ENCODE data around the gene ATL1.

ATL1 gene

DNA sequence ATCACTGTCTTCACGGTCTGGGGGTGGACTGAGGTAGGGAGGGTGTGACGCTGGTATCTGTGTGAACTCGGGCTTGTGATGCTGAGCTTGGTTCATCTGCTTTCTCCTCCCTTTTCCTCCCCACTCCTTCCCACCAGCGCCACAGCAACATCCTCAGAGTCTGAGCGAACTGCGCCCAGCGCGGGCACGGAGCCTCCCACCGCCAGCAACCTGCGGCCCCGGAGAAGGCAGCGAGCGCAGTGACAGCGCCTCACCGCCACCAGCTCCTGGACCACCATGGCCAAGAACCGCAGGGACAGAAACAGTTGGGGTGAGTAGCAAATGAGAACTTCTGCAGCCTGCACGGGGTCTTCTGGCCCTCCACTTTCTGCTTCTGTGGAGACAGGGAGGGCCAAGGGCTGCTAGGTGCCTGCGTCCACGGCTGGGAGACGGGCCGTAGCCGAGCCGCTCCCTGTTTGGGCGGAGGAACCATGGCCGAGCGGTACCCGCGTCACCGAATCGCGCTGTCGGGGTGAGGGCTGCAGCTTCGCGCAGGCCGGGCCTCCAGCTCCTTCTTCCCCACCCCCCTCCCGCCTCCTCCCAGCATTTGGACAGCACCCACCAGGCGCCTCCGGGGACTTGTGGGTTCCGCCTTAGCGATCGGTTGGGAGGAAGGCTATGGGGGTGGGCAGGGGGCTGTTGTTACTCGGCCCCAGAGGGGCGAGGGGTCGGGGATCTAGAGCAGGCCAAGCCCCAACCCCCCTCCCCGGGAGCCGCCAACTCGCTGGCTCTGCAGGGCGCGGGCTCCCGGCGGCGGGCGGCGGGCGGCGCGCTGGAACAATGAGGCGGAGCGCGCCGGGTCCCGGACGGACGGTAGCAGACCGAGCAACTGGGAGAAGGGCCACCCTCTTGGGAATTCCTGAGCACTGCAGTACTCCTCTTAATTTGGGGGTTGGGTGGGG, at the start of gene ATL1:
Gene ATL1, plus strand, starts transcription at position 156 of the 941 bp plus-strand sequence. Its CDS starts 121 bp downstream, at position 277.
- DNase-seq (ENCODE audit: low spot score) = peak; percentile 52

DNA sequence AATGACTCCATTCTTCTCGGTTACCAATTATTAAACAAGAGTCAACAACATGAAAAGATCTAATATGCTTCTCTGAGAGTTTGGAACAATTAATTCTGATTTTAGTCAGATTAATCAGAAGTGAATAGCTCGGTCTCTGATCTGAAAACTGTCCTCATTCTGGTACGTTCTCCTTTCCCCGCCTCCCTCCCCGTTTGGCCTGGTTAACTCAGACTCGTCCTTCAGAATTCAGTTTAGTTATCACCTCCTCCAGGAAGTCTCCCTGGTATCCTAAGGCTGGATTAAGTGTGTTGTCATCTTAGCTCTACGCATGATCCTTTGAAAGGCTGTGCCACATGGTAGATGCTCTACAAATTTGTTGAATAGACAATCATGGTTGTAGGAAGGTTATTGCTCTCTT, 49.8 kb upstream of the ATL1 start:
- DNase-seq (ENCODE audit: low spot score) = no peak

DNA sequence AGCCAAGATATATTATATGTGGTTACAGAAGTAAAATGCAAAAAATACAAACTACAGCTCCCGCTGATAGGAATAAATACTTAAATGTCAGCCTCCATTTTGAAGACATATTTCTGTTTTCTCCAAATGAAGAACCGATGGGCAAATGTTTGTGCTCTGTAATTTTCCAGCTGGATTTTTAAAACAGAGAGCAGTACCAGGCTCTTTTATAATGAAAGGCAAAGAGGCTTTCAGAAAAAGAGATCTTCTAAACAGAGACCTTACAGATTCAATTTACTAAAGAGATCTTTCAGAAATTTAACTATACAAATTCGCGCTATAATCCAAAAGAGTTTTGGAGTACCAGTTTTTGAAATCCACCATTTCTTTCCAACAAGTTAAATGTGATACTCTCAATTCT, 47.5 kb upstream of the ATL1 start:
- no peak for DNase-seq (ENCODE audit: low spot score)

DNA sequence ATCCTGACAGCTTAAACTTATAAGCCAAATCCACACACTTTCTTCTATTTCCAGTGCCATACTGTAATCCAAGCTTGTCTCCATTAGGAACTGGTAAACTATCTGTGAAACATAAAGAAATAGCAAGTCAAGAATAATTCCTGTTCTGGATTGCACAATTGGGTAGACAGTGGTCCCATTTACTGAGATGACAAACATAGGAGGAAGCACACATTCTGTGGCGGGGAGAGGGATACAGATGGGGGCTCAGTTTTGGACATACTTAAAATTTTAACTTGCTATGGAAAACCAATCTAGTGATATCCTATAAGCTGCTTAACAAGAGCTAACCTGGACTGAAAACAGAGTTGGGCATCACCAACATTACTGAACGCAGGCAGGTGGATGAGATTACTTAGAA, 43.9 kb upstream of the ATL1 start:
- DNase-seq (ENCODE audit: low spot score) = no peak

DNA sequence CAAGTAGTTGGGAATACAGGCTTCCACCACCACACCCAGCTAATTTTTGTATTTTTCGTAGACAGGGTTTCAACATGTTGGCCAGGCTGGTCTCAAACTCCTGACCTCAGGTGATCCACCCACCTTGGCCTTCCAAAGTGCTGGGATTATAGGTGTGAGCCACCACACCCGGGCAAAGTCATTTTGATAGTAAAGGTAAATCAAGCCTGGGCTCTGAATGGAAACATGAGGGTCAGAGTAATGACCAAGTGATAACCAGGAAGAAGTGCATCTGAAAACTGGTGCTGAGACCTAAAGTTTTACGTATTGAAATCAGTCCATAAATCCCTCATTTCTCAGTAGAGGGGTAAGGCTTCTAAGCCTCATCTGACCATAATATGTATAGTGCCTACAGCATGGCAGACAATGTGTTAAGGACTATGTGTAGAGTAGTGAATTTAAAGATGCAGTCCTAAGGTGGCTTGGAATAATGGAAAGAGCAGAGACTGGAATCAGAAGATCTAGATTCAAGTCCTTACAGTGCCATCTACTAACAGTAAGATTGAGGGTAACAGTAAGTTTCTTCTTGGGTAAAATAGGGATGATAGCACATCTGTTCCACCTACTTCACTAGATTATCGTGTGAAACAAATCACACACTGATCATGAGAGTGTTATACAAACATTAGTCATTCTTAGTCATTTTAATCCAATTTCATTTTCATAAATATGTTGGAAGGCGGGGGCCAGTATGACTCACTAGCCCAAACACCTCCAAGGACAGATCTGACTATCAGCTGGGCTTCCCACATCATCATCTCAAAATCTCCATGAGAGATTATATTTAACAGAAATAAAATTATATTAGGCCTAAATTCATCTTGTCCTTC, 38.8 kb upstream of the ATL1 start:
- peak; percentile 76 for DNase-seq (ENCODE audit: low spot score)

DNA sequence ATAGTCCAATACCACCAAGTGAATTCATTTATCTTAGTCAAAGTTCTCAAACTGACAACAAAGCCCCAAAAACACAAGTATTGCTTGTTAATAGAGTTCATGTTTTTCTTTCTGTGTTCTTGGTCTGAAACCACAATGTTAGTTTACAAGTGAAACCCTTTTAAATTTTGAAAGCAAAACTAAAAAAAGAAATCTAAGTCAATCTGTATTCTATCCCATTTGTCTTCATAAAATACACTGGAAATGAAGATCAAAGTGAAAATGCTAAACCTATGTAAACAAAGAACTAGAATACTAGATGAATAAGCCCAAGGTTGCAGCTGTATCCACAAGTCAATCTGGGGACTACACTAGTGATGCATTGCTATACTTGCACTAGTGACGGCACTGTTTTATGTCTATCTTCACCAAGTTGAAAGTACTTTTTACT, 38.0 kb upstream of the ATL1 start:
- DNase-seq (ENCODE audit: low spot score) = peak; percentile 32

DNA sequence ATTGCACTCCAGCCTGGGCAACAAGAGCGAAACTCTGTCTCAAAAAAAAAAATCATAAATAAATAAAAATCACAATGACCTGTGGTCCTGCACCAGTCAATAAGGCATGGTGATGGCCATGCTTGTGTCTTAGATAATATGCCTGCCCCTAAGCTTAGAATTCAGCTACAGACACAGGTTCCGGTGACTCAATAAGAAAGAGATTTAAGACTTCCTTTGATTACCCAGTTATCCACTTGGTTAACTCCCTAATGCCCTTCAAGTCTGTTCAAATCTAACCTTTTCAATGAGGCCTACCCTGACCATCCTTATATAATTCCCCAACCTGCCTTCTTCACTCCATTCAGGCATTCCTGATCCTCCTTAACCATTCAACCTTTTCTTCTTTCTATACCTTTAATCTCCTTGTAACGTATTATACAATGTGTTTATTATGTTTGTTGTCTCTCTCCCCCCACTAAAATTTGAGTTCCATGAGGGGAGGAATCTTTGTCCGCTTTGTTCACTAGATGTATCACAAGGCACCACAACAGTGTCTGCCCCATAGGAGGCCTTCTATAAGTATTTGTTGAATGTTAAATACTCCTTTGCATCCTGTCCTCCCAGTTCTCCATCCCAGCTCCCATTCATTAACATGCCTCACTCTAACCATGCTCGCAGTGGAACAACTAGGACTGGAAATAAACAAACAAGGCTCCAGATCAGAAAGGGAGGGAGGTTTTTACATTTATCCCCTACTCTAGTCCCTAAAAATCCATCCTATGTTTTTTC, 36.5 kb upstream of the ATL1 start:
- DNase-seq (ENCODE audit: low spot score) = no peak

DNA sequence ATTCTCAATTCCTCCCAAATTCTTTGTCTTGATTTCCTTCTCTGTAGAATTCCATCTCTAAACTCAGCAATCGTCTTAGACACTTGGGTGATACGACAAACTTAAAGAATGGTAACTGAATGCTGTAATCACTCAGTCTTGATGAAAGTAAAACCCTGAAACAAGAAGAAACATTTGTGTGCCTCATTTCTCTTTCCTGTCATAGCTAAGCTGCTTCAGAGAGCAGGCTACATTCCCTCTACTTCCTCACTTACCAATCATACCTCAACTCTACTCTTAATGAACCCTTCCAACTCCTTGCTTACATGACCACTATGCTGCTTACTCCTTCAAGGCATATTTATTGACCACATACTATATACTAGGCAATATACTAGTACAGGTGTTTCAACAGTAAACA, 35.9 kb upstream of the ATL1 start:
- DNase-seq (ENCODE audit: low spot score) = no peak

DNA sequence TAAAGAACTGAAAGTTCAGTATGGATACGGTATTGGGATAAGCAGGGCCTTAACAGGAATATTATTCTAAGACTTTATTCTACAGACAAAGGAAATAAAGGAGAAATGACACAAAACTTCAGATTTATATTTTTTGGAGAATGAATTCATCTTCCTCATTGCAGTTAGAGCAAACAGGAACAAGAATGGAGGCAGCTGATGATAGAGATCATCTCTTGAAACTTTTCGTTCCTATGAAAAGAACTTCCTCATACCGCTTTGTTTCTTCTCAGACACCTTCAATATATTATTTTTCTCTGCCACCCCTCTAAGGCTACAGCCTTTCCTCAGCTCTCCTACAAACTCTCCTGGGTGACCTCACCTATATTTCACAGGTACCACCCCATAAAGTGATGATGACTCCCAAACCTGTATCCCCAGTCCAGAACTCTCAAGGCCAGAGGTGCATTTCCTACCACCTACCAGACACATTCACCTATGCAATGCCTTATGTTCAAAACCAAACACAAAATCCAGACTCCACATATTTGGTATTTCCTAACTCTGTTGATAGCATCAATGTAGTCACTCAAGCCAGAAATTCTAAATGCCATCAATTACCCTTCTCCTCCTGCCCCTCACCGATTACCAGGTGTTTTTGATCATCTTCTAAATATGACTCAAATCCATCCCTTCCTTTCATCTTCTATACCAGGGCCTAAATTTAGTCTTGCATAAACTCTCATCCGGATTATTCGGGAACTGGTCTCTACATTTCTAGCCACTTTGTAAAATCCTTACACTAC, 35.0 kb upstream of the ATL1 start:
- no peak for DNase-seq (ENCODE audit: low spot score)

DNA sequence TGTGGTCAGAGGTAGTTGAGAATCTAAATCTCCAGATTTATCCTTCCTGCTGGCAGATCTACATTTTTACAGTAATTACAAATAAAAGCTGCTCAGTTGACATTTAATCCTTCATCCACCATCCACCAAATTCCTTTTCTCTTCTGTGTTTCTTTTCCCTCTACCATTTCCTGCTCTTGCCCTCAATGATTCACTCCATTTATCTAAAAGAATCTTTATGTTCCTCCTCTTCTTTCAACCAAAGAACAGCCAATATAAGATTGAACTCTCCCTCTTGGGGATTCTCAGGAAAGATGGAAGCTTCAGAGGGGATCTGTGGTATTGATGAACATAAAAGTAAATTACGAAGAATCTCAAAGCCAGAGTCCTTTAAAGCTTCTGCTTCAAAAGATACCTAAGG, 31.9 kb upstream of the ATL1 start:
- no peak for DNase-seq (ENCODE audit: low spot score)

DNA sequence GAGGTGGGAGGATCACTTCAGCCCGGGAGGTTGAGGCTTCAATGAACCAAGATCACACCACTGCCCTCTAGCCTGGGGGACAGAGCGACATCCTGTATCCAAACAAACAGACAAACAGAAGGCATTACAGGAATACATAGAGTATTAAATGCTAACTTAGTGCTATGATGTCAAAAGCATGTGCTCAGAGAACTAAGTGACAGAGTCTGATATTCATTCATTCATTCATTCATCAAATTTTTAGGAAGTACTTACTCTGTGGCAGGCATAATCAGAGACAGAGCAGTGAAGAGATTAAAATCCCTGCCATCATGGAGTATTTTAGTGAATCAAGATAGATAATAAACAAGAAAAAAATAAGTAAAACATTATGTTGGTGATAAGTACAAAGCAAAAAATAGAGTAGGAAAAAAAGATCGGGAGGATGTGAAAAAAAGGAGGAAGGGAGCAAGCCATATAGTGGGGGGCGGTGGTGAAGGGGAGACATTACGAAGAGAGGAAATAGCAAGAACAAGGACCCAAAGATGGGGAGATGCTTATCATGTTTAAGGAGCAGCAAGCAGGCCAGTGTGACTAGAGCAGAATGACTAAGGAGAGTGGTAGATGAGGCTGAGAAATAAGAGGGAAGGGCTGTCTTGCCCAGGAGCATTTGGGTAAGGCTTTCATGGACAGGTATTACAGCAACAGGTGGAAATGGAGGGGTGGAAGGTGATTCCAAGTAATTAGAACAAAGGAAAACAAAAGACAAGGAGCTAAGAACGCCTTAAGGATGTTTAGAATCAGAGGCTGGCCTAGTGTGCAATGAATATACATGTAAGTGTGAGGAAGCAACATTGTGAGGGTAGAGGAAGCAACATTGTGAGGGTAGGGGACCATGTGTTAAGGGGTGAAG, 30.4 kb upstream of the ATL1 start:
- no peak for DNase-seq (ENCODE audit: low spot score)

DNA sequence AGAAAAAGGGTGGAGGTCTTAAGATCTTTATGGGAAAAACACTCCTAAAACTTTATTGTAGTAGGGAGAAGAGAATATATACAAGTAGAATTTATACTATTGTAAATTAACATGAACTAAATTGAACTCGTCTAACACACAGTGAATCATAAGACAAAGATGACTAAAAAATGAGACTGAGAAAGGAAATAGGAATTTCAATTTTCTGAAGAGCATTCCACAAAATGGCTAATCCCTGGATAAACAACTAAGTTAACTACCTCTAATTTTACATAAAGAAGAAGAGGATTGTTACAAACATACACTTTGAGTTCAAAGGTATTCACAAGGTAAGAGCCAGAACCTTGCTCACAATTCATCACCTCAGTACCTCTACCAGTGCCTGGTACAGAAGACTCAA, 29.6 kb upstream of the ATL1 start:
- no peak for DNase-seq (ENCODE audit: low spot score)

DNA sequence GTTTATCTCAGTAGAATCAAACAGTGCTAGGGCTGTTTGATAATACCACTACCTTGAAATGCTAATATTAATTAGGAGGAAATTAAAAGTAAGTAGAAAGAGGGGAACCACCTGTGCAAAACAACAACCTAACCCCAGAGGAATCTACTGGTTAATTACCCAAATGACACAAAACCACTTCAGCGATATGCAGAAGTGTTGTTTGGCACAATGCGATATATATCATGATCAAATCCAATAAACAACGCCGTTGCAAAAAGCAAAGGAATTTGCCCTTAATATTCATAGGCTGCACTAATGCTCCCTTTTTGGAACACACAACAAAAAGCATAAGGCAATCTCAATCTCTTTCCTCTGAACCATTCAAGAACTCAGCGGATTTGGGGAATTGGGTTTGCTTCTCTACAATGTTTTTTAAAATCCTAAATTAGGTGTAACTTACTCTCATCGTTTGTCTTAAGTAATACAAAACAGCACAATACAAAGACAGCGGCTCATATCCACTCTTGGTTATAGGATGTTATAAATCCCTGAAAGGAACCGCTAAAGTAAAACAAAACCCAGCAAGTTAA, 29.1 kb upstream of the ATL1 start:
- DNase-seq (ENCODE audit: low spot score) = no peak

DNA sequence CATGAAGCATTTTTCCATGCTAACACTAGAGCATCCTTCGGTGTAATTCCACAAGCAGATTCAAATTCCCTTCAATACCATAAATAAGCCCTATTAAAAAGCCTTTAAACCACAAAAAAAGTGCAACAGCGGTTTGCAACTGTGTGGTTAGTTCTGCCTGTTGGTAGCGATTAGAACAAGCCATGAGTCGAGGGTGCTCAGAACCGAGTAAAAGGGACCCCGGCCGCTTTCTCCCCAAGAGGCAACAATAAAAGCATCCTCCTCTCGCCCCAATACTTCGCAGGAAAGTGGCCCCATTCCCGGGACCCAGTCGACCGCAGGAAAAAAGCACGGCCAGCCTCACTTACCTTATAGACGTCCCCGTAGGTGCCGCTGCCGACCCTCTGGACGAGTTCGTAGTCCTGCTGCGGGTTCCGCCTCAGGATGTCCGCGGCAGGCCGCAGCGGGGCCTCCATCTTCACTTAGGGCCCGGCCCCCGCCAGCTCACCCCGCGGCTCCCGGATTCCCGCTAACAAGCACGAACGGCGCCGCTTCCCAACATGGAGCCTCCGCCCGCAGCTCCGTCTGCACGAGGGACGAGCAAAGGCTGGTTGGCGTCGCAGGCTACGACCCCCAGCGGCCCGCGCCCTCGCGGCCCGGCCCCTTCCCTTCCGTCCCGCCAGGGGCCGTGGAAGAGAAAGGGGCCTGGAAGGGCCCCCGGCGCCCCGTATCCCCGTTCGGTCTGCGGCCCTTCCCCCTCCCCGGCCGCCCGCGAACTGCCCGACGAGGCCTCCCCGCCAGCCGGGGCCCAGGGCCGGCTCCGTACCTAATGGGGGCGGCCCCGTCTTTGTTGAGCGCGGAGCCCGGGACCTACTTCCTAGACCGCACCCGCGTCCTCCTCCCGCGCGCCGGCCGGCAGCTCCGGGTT, 28.1 kb upstream of the ATL1 start:
- peak; percentile 32 for DNase-seq (ENCODE audit: low spot score)

DNA sequence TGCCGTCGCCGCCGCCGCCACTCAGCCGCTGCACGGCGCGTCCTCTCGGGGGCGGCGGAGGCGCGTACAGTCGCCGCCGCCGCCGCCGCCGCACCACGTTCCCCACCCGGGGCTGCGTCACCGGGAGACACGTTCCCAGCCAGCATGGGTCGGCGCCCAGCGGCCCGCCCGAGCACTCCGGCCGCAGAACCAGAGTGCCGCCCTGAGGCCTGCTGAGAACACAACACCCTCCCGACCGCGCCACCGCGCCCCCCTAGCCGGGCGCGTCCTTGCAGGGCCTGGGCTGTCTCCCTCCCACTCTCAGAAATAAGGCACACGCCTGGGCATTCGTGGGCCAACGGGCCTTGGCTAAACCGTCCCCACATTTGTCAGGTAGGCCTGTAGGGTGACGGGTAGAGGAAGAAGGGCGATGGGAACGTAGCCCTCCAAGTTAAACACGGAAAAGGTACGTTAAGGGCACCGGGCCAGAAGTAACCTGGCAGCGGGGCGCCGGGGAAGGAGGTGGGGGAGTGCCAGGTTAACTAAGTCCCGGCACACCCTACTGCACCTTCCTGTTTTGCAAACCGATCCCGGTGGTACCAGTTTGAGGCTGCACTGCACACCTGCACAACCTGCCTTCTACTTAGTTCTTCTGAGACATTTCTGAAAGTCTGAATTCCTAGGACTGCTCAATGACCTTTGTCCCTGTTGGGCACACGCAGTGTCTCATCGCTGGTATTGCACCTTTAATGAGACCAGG, 27.3 kb upstream of the ATL1 start, which contains the start of gene MAP4K5:
Gene MAP4K5, minus strand, starts transcription at position 68 of the 739 bp plus-strand sequence. CDS start 520 bp downstream, outside the sequence.
- DNase-seq (ENCODE audit: low spot score) = peak; percentile 94

DNA sequence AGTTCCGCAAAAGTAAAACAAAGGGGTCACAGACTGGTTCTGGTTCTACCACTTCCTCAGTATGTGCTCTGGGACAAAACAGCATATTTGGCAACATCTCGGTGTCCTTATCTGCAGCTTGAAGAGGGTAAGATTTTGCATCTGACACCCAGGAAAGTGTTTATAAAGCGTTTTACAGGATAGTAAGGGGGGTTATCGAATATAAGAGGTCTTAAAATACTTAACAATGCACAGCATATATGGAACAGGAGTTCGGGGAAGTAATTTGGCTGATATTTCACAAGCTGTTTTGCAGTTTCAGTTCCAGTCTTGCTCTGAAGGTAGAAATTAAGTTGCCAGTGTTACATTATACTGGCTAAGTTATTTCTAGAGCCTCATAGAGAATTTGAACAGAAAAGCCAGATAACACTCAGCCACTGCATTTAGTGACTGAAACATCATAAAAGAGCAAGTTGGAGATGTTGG, 26.7 kb upstream of the ATL1 start:
- DNase-seq (ENCODE audit: low spot score) = no peak

DNA sequence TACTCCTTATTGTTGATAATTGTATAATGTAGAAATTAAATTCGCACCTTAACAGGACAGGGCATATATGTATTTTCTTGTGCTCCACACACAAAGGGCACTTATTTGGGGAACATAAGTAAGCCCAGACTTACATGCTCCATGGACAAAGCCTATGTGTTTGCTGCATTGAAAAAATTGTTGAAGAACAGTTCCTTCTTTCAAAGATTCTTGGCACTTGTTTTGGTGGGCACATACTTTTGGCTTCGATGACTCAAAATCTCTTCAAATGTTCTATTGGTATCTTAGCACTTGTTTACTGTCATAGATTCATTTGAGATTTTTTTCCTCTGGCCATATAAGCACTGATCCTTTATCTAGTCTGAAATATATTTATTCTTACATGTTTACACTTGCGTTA, 26.1 kb upstream of the ATL1 start:
- DNase-seq (ENCODE audit: low spot score) = no peak

DNA sequence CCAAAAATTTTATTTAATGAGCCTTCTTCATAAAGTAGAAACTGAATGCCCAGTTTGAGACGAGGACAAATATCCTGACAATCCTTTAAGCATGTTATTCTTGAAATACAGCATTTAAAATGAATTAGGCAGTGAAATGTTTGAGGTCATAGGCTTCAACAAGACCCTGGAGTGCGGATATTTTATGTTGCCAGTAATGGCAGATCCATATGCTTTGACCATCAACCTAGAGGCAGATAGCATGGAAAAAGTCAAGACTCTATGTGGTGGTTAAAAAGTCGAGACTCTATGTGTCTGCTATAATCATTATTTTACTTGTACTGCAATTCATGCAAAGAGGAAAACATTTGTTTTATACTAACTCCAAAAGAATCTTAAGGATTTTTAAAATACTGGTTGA, 25.5 kb upstream of the ATL1 start:
- no peak for DNase-seq (ENCODE audit: low spot score)
